H1 (cell line): ENCODE data around the gene RTN4IP1. TPM values are rescaled to one million over a fixed set of nuclear protein-coding genes. Genes with fewer than 3 reads are reported as not detected.

ENCODE experiments used
- CTCF ChIA-PET: fragments of 300-600 bp; sonication (Branson Sonifier 250); formaldehyde crosslinking; loops from one replicate; lab custom pipeline; 2021; ENCODE audit not compliant: partially characterized antibody; lab: Charles Lee
- POLR2A ChIA-PET: fragments of 300-600 bp; sonication (Branson Sonifier 250); formaldehyde crosslinking; loops from one replicate; lab custom pipeline; 2021; ENCODE audit warnings: inconsistent platforms; ENCODE audit not compliant: partially characterized antibody; lab: Charles Lee
- DNase-seq, 2 experiments: peaks; one replicate each; pipeline versions ENCODE4 v3.0.0 to v3.0.0-alpha.2; 2010 to 2022; ENCODE audit warnings: low spot score in 2 of 2, low read depth in 1 of 2, mixed read lengths in 1 of 2
- FAIRE-seq: peaks from 2 replicates; lab custom pipeline; 2011; peaks lifted over from hg19 to GRCh38; lab: Jason Lieb, UNC
- H2AFZ ChIP-seq: 2 replicates; pipeline ENCODE4 v1.8.1; 2012; ENCODE audit warnings: low read length, inconsistent platforms
- H2AK5ac ChIP-seq: 2 replicates; pipeline ENCODE4 v1.6.1; 2013; ENCODE audit warnings: low read depth, low read length
- H2BK120ac ChIP-seq: replicated peaks from 2 replicates; pipeline ENCODE3; 2013; ENCODE audit warnings: low read depth, low read length, inconsistent platforms
- H2BK12ac ChIP-seq: 2 replicates; pipeline ENCODE4 v1.6.1; 2013; ENCODE audit warnings: low read depth, low read length
- H2BK15ac ChIP-seq: 2 replicates; pipeline ENCODE4 v1.6.1; 2013; ENCODE audit warnings: low read length
- H2BK20ac ChIP-seq: 2 replicates; pipeline ENCODE4 v1.6.1; 2013; ENCODE audit warnings: low read length
- H2BK5ac ChIP-seq: 2 replicates; pipeline ENCODE4 v1.6.1; 2013; ENCODE audit warnings: low read depth, low read length
- H3K14ac ChIP-seq: 2 replicates; pipeline ENCODE4 v1.6.1; 2013; ENCODE audit warnings: inconsistent platforms; ENCODE audit not compliant: insufficient read length
- H3K18ac ChIP-seq: 2 replicates; pipeline ENCODE4 v1.6.1; 2013; ENCODE audit warnings: low read length; ENCODE audit errors: extremely low read depth
- H3K23ac ChIP-seq: 2 replicates; pipeline ENCODE4 v1.6.1; 2013; ENCODE audit warnings: inconsistent platforms; ENCODE audit not compliant: insufficient read length
- H3K23me2 ChIP-seq: 2 replicates; pipeline ENCODE4 v1.6.1; 2013; ENCODE audit warnings: low read depth, low read length
- H3K27ac ChIP-seq: 2 replicates; pipeline ENCODE4 v1.6.1; 2011; ENCODE audit warnings: low read depth, low read length, inconsistent platforms
- H3K27me3 ChIP-seq, 4 experiments: replicated peaks in 1 of 4; 1 replicate in 1 of 4; 2 replicates in 3 of 4; pipeline versions ENCODE4 v1.6.1 to v1.8.1; 2011 to 2013; ENCODE audit warnings: low read length in 3 of 4, mild to moderate bottlenecking in 3 of 4, inconsistent platforms in 2 of 4, mixed read lengths in 2 of 4, moderate library complexity in 1 of 4; ENCODE audit not compliant: control insufficient read depth in 3 of 4, insufficient read depth in 3 of 4; ENCODE audit errors: extremely low read depth in 1 of 4
- H3K36me3 ChIP-seq, 4 experiments: 2 replicates each; pipeline versions ENCODE4 v1.6.1 to v1.8.1; 2011 to 2013; ENCODE audit warnings: mild to moderate bottlenecking in 4 of 4, low read length in 3 of 4, moderate library complexity in 2 of 4, control low read depth in 1 of 4, inconsistent platforms in 1 of 4; ENCODE audit not compliant: insufficient read depth in 4 of 4, control insufficient read depth in 2 of 4
- H3K4ac ChIP-seq: replicated peaks from 2 replicates; pipeline ENCODE3; 2013; ENCODE audit warnings: low read length, low read depth, mixed read lengths, inconsistent platforms; ENCODE audit not compliant: insufficient read length
- H3K4me1 ChIP-seq, 4 experiments: replicated peaks in 1 of 4; 1 replicate in 1 of 4; 2 replicates in 3 of 4; pipeline versions ENCODE4 v1.6.1 to v1.8.1; 2011 to 2013; ENCODE audit warnings: low read length in 3 of 4, inconsistent platforms in 2 of 4, mixed read lengths in 1 of 4; ENCODE audit not compliant: insufficient read depth in 4 of 4, control insufficient read depth in 3 of 4
- H3K4me2 ChIP-seq, 2 experiments: 2 replicates each; pipeline versions ENCODE4 v1.6.1 to v1.8.1; 2011 to 2013; ENCODE audit warnings: low read depth in 2 of 2, low read length in 2 of 2, control low read depth in 1 of 2, inconsistent platforms in 1 of 2, mild to moderate bottlenecking in 1 of 2; ENCODE audit not compliant: insufficient read depth in 1 of 2
- H3K4me3 ChIP-seq, 4 experiments: fragments of 200-600, 300-600 bp in 1 of 4; sonication (generic), shearing (Covaris generic), sonication (Bioruptor Twin) in 1 of 4; 2 replicates each; pipeline versions ENCODE4 v1.5.1 to v1.8.1; 2011 to 2016; ENCODE audit warnings: low read length in 4 of 4, low read depth in 3 of 4, control low read depth in 2 of 4, inconsistent platforms in 2 of 4, mild to moderate bottlenecking in 2 of 4, mixed read lengths in 1 of 4, moderate library complexity in 1 of 4; ENCODE audit not compliant: insufficient read depth in 2 of 4; ENCODE audit errors: extremely low read depth in 1 of 4
- H3K56ac ChIP-seq: replicated peaks from 2 replicates; pipeline ENCODE3; 2013; ENCODE audit warnings: low read depth, mild to moderate bottlenecking, mixed read lengths, low read length, inconsistent platforms; ENCODE audit not compliant: insufficient read length
- H3K79me1 ChIP-seq: 2 replicates; pipeline ENCODE4 v1.6.1; 2013; ENCODE audit warnings: low read depth, low read length, control low read depth
- H3K79me2 ChIP-seq, 2 experiments: 2 replicates each; pipeline versions ENCODE4 v1.6.1 to v1.8.1; 2012 to 2013; ENCODE audit warnings: low read length in 2 of 2, mild to moderate bottlenecking in 2 of 2, inconsistent platforms in 1 of 2; ENCODE audit not compliant: insufficient read depth in 2 of 2, control insufficient read depth in 1 of 2
- H3K9ac ChIP-seq, 4 experiments: replicated peaks in 1 of 4; 1 replicate in 1 of 4; 2 replicates in 3 of 4; pipeline versions ENCODE4 v1.6.1 to v1.8.1; 2011 to 2013; ENCODE audit warnings: low read depth in 3 of 4, low read length in 3 of 4, control low read depth in 2 of 4, mild to moderate bottlenecking in 2 of 4, moderate library complexity in 2 of 4, inconsistent platforms in 1 of 4; ENCODE audit errors: extremely low read depth in 1 of 4
- H3K9me3 ChIP-seq, 2 experiments: 2 replicates each; pipeline versions ENCODE4 v1.6.1 to v1.8.1; 2012 to 2013; ENCODE audit warnings: mild to moderate bottlenecking in 2 of 2, moderate library complexity in 2 of 2, control low read depth in 1 of 2, inconsistent platforms in 1 of 2, low read depth in 1 of 2, low read length in 1 of 2, mixed read lengths in 1 of 2; ENCODE audit not compliant: insufficient read depth in 2 of 2
- H4K20me1 ChIP-seq, 2 experiments: replicated peaks in 1 of 2; 2 replicates each; pipeline versions ENCODE3 to v1.8.1; 2011 to 2013; ENCODE audit warnings: inconsistent platforms in 2 of 2, low read length in 2 of 2, mild to moderate bottlenecking in 1 of 2; ENCODE audit not compliant: insufficient read depth in 2 of 2, control insufficient read depth in 1 of 2
- H4K5ac ChIP-seq: 2 replicates; pipeline ENCODE4 v1.6.1; 2013; ENCODE audit warnings: low read length, low read depth, mixed read lengths, inconsistent platforms; ENCODE audit not compliant: insufficient read length
- H4K8ac ChIP-seq: 2 replicates; pipeline ENCODE4 v1.8.0; 2013; ENCODE audit warnings: mild to moderate bottlenecking, moderate library complexity, low read length, inconsistent platforms; ENCODE audit not compliant: insufficient read depth; ENCODE audit errors: extremely low read depth
- H4K91ac ChIP-seq: replicated peaks from 2 replicates; pipeline ENCODE3; 2013; ENCODE audit warnings: low read length, mixed read lengths, inconsistent platforms; ENCODE audit not compliant: insufficient read length
- ATF2 ChIP-seq: IDR thresholded peaks from 2 replicates; pipeline ENCODE4 v1.6.1; 2012; ENCODE audit warnings: low read length, inconsistent platforms
- E2F6 ChIP-seq: IDR thresholded peaks from 2 replicates; pipeline ENCODE4 v1.6.1; 2012; ENCODE audit warnings: inconsistent platforms
- EZH2 ChIP-seq: fragments of 200-600 bp; sonication (generic); IDR thresholded peaks from 2 replicates; pipeline ENCODE4 v1.7.1; 2012; ENCODE audit warnings: low read depth, mild to moderate bottlenecking, moderate library complexity, low read length, inconsistent platforms; ENCODE audit not compliant: severe bottlenecking
- FOSL1 ChIP-seq: IDR thresholded peaks from 2 replicates; pipeline ENCODE4 v1.6.1; 2011; ENCODE audit warnings: mild to moderate bottlenecking, low read depth, low read length, moderate library complexity; ENCODE audit not compliant: insufficient read depth
- NANOG ChIP-seq: IDR thresholded peaks from 2 replicates; pipeline ENCODE4 v1.6.1; 2011; ENCODE audit warnings: low read length, low read depth, mild to moderate bottlenecking, inconsistent platforms; ENCODE audit not compliant: insufficient read depth, poor library complexity, severe bottlenecking
- POLR2AphosphoS5 ChIP-seq: IDR thresholded peaks from 2 replicates; pipeline ENCODE4 v1.6.1; 2011; ENCODE audit warnings: low read depth, low read length
- POU5F1 ChIP-seq: IDR thresholded peaks from 2 replicates; pipeline ENCODE4 v1.6.1; 2011; ENCODE audit warnings: low read depth, mild to moderate bottlenecking, low read length, moderate library complexity
- SAP30 ChIP-seq: fragments of 300-600 bp; sonication (generic); IDR thresholded peaks from 2 replicates; pipeline ENCODE4 v1.7.1; 2012; ENCODE audit warnings: low read length, moderate library complexity, mild to moderate bottlenecking, inconsistent platforms; ENCODE audit not compliant: insufficient read depth, insufficient replicate concordance
- SP1 ChIP-seq: IDR thresholded peaks from 2 replicates; pipeline ENCODE4 v1.6.1; 2011; ENCODE audit warnings: low read depth, low read length
- YY1 ChIP-seq: IDR thresholded peaks from 2 replicates; pipeline ENCODE4 v1.6.1; 2011; ENCODE audit warnings: low read depth, mild to moderate bottlenecking, low read length
- WGBS, 2 experiments: shearing (Covaris generic) in 1 of 2; methylation state at CpG; one replicate each; pipeline versions ENCODE4 v1.1.6 to v1.1.7; 2013 to 2015; ENCODE audit warnings: low lambda C conversion rate in 2 of 2, mixed read lengths in 2 of 2, inconsistent platforms in 1 of 2, low coverage in 1 of 2, missing lambda C conversion rate in 1 of 2; ENCODE audit not compliant: insufficient replicate concordance in 2 of 2, insufficient coverage in 1 of 2, insufficient read length in 1 of 2; ENCODE audit errors: extremely low coverage in 1 of 2, missing lambda C conversion rate in 1 of 2; 5-methylcytosine and 5-hydroxymethylcytosine counted together
- polyA plus RNA-seq, 7 experiments: library from polyadenylated mRNA; depleted of rRNA in 3 of 7; stranded (reverse) in 5 of 7; unstranded in 2 of 7; fragments of >200 nt in 5 of 7; fragments of 200-250 nt in 2 of 7; gene quantifications; 1 replicate in 5 of 7; 2 replicates in 1 of 7; 4 replicates in 1 of 7; pipeline versions ENCODE4 v1.2.1 to v1.2.3, GENCODE V29; 2011 to 2013; ENCODE audit warnings: missing spikeins in 2 of 7, mixed read lengths in 2 of 7
- total RNA-seq: library from RNA; stranded (reverse); fragmentation: NEBNext Ultra II Directional; extraction: Animal tissue kit (Norgen Biotek cat#: 25700); gene quantifications from 2 replicates; pipeline ENCODE4 v1.2.1, GENCODE V29; 2021

Gene RTN4IP1
- total and polyA plus RNA-seq, 2 of the 8 experiments (the other 6 are each of a cell fraction or from before 2014, with no cell fraction given) = 14.6 to 19.5 TPM

GRCh38 chr6:106591111-106591825 is 38.0 kb downstream of the RTN4IP1 start:
- no peaks in the 10 kb centered on the region for H3K4me1 ChIP-seq
- H3K9ac ChIP-seq = no peak overlapping the region
- FAIRE-seq = peak; percentile 36
- H2BK12ac ChIP-seq = no peak overlapping the region
- H3K9me3 ChIP-seq = no peaks in the 10 kb centered on the region; a peak in 1 of 4 replicates
- H4K5ac ChIP-seq = no peak overlapping the region
- H3K23ac ChIP-seq = no peak overlapping the region
- H3K27ac ChIP-seq = no peak overlapping the region
- no peak overlapping the region for H3K14ac ChIP-seq
- WGBS, 2 experiments = 93% methylated on average over 3 of the region's 3 CpGs; no CpG with 5 or more reads in 1 of the 2 experiments
- ChIA-PET CTCF (interaction anchor here (0.8 to 1.6 kb wide), 6 partner anchors 12 to 407 kb away, joined by 3 to 10 read pairs (median 3); no protein-coding TSS in a partner anchor), POLR2A (interaction anchor here (0.6 kb wide), 1 partner anchor 490 kb away, joined by 3 read pairs; no protein-coding TSS in a partner anchor)
- H3K27me3 ChIP-seq = no peaks in the 10 kb centered on the region
- H3K4me2 ChIP-seq = no peak overlapping the region
- no peaks in the 10 kb centered on the region for H3K79me1 ChIP-seq
- H2BK15ac ChIP-seq = 0 out of 2 replicates have a peak overlapping the region, but pooled peaks have one; percentile 26
- no peak overlapping the region for H2BK20ac ChIP-seq
- H2BK5ac ChIP-seq = no peak overlapping the region
- no peak for DNase-seq
- H3K23me2 ChIP-seq = no peaks in the 10 kb centered on the region
- H3K4me3 ChIP-seq = no peak overlapping the region
- no peaks in the 10 kb centered on the region for H3K79me2 ChIP-seq
- H3K36me3 ChIP-seq = peaks cover 0 to 26% (median 11%) of the 10 kb centered on the region in 4 experiments; a peak in 5 of 8 replicates
- H2AFZ ChIP-seq = no peak overlapping the region
- H4K20me1 ChIP-seq = no peaks in the 10 kb centered on the region
- no peak overlapping the region for H3K56ac ChIP-seq
- no peak overlapping the region for H3K4ac ChIP-seq
- H4K91ac ChIP-seq = no peak overlapping the region
- no peak overlapping the region for H3K18ac ChIP-seq
- no peak overlapping the region for H2BK120ac ChIP-seq
- H2AK5ac ChIP-seq = no peak overlapping the region
- no peak overlapping the region for H4K8ac ChIP-seq
- TF ChIP-seq NANOG = no peak
- TF ChIP-seq EZH2 = no peak
- no peak for TF ChIP-seq E2F6
- TF ChIP-seq FOSL1 = no peak
- TF ChIP-seq YY1 = no peak
- TF ChIP-seq POLR2AphosphoS5 = no peak
- no peak for TF ChIP-seq SP1
- TF ChIP-seq POU5F1 = no peak
- TF ChIP-seq ATF2 = no peak
- no peak for TF ChIP-seq SAP30
